NCI-H774 (cell line): ENCODE data around the gene PGBD4.
"Not testable (repeated sequence)": the region's sequence is repeated elsewhere in the genome, so short reads cannot be mapped to it uniquely, and the experiment has no call there.

Experiments
- DNase-seq: peaks from one replicate; lab custom pipeline; 2025; lab: John Stamatoyannopoulos, UW

The PGBD4 gene

DNA sequence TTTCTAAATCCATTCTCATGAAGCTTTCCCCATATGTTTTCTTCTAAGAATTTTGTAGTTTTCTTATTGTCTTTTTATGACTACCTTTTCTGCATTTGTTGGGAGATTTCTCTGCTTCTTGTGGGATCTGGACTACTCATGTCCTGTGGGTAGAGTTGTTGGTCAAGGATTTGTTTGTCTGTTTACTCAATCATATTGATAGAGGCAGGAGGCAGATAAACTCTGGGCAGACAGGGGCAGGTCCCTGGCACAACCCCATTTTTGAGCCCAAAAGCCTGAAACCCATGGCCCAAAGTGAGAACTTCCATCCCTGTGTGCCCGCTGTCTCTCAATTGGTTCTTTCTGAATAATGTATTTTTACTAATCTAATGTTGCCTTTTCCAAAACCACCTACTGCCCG, 12.3 kb downstream of the PGBD4 start:
- no peak for DNase-seq

DNA sequence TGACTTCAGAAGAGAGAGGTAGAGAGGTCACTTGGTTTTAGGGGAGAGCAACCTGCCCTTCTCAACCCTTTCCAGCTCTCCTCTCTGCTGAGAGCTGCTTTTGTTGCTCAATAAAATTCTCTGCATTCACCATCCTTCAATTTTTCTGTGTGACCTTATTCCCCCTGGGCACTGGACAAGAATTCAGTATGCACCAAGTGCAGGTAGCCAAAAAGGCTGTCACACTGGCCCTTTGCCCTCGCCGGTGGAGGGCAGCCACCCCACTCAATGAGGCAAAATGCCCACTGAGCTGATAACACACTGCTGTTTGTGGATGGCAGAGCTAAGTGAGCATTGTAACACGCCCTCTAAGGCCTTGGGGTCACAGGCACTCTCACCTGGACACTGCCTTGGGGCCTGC, 12.9 kb downstream of the PGBD4 start:
- DNase-seq: no peak

DNA sequence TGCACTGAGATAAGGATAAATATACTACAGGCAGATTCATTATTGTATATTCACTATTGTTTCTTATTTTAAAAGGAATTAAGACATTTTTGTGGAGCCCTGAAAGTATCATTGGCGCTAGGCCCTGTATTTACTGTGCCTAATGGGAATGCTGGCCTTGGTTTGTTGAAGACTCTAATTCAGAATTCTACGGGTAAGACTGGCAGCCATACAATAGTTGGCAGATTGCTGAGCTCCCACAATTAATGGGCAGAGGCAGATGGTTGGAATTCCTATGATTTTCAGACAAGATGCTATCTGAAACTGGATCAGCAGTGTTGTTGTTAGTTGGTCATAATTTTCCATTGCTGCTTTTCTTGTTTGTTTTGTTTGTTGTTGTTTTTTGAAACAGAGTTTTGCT, 14.7 kb downstream of the PGBD4 start:
- no peak for DNase-seq

DNA sequence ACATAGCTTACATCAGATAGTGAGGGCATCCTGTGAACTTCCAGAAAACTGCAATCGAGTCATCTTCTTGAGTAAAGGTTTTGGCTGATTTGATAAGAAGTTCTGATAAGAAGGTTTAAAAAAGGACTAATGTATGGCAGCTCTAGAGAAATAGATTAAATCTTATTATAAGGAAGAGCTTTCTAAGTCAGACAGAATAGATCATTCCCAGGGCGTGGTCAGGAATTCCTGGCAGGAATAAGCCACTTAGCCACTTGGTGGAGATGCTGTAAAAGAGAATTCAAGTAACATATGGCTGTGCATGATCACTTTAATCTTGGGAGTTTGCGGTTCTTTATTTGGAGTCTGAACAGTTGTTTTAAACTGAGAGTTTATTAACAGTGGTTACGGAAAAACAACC, 17.4 kb downstream of the PGBD4 start:
- no peak for DNase-seq

DNA sequence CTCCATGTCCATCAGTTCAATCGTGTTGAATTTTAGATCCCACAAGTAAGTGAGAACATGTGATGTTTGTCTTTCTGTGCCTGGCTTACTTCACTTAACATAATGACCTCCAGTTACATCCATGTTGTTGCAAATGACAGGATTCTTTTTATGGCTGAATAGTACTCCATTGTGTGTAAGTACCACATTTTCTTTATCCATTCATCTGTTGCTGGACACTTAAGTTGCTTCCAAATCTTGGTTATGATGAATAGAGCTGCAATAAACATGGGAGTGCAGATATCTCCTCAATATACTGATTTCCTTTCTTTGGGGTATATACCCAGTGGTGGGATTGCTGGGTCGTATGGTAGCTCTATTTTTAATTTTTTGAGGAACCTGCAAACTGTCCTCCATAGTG, 18.5 kb downstream of the PGBD4 start:
- DNase-seq: not testable (repeated sequence)

DNA sequence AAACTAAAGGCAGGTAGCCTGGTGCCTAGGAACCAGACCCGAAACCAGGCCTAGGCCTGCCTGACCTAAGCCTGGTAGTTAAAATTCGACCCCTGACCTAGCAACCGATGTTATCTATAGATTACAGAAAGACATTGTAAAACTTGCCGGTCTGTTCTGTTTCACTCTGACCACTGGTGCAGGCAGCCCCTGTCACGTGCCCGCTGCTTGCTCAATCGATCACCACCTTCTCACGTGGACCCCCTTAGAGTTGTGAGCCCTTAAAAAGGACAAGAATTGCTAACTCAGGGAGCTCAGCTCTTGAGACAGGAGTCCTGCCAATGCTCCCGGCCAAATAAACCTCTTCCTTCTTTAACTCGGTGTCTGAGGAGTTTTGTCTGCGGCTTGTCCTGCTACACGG, 19.9 kb downstream of the PGBD4 start:
- DNase-seq: not testable (repeated sequence)

DNA sequence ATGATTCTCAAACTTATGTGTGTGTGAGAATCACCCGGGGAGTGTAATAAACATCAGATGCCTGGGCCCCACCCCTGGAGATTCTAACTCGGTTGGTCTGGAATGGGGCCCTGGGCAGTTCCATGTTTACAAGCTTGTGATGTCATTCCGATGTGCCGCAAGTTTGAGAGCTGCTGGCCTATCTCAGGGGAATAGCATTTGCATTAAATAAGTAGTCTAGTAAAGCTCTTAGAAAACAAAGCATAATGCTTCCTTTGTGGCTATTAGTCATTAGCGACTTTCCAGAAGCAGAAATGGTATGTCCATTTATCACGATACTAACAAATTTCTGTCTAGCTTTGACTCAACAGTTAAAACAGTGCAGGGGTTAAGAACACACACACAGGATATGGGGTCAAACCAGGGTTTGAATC, 20.9 kb downstream of the PGBD4 start:
- DNase-seq: no peak

DNA sequence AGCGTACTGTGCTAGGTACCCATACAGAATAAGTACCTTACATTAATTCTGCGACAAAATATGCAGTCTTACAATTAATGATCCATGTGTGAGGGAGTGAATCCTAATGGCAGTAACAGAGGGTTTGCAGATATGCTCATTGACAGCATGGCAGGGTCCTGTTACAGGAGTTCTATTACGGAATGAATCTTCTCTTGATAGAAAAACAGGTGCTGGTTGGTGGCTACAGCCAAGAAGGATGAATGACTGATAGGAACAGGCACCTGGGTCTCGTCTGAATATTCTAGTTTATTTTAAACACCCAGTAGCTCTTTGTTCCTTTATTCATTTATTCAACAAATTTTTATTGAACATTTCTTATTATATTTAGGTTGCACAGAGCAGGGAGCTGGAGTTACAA, 22.8 kb downstream of the PGBD4 start:
- no peak for DNase-seq

DNA sequence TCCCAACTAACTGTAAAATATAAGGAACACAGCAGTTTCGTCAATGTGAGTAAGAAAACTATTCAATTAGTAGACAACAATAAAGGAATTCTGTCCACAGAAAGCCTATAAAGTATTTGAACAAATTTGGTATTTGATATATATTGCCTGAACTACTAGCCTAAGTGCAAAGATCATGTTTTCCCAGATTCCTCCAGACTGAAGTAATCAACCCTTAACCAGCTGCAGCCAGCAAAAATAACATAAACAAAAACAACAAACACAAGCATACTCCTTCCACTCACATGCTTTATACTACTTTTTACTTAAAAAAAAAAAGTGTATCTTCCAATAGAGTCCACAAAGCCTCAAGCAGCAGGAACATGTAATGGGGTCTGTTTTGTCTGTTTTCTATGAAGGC, 24.1 kb downstream of the PGBD4 start:
- DNase-seq: no peak

DNA sequence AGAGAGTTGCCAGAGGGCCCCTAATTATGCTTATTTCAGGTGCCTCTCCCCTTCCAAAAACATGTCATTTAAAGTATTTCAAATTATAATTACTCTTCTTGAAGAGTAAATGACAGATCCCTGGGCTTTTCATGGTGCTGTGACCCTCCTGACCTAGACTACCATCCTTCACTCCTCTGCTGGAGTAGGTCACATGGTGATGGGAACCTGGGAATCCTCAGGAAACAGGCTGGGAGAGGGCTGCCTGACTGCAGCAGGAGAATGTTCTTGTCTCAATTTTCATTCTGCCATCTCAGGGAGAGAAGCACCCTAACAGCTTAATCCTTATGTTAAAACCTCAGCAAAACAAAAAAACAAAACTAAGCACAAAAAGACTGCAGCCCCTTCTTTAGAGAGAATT, 24.6 kb downstream of the PGBD4 start:
- no peak for DNase-seq

DNA sequence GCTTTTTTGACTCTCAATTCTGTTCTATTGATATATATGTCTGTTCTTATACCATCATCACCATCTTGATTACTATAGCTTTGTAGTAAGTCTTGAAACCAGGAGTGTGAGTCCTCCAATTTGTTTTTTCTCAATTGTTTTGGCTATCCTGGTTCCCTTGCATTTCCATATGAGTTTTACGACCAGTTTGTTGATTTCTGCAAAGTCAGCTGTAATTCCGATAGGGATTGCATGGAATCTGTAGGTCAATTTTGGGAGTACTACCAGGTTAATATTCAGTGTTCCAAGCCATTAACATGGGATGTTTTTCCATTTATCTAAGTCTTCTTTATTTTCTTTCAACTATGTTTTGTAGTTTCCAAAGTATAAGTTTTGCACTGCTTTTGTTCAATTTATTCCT, 27.0 kb downstream of the PGBD4 start:
- no peak for DNase-seq

DNA sequence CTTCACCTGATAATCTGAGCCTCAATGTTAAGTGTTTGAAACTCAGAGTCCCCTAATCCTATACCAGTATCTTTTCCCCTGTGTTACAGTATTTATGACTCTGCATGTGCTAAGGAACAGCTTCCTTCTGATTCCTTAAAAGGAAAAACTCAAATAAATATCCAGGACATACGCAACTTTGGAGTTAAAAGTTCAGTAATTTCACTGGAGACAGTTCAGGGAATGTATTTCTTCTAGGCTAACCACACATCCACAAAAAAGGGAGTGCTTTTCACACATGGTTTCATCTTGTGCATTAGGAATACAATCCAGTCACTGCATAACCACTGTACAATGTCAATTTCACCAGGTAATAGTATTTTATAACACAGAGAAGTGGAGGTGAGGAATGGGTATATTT, 31.0 kb downstream of the PGBD4 start:
- DNase-seq: no peak

DNA sequence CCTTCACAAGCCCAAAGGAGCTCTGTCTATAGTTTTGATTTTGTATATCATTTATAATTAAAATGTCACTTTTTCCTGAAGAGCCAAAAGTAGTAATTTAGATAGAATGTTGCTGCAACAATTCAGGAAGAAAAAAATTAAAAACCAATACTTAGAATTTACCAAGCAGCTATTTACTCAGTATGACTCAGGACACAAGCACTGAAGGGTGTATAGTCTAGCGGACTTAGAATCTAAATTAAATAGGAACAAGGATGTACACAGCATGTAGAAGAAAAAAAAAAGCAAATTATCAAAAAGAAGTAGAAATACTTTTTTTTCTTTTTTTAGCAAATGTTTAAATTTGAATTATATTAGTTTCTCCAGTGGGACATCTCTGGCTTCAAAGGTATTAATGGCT, 31.6 kb downstream of the PGBD4 start:
- no peak for DNase-seq

DNA sequence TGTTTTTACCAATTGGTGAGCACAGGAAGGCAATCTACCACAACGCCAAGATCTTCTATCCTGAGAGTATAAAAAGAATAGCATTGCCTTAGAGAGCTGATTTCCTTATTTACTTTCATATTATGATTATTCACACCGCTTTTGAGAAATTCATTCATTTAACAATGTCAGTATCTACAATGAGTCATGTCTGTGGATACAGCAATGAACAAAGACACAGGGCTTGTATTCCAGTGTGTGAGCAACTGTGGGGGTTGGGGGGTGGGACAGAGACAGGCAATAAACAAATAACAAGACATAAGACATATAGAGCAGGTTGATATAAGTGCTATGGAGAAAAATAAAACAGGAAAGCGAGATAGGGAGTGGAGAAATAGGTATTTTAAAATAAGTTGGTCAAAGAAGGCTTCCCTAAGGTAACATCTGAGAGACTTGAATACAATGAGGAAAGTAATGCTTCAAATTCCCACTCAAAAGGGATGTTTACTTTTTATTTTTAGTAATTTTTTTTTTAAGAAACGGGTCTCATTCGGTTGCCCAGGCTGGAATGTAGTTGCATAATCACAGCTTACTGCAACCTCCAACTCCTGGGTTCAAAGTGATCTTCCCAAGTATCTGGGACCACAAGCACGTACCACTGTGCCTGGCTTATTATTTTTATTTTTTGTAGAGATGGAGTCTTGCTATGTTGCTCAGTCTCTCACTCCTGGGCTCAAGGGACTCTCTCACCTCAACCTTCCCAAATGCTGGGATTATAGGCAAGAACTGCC, 45.7 kb downstream of the PGBD4 start:
- DNase-seq: no peak

DNA sequence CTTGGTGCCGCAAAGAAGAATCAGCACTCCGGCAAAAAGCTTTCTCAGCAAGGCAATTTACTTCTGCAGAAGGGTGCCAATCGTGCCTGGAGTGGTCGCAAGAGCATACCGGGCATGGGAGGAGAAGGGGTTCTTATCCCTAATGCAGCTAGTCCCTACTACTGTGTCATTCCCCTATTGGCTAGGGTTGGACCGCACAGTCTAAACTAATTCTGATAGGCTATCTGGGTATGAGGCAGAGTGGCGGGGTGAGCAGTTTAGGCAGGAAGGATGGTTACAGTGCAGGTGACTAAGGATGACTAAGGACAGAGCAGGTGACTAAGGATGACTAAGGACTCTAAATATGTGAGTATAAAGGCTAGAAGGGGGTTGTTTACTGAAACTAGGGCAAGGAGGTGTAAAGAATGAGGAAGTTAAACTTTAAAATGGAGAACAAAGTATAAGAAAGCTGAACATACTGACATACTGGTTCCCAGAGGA, 52.9 kb downstream of the PGBD4 start:
- no peak for DNase-seq

DNA sequence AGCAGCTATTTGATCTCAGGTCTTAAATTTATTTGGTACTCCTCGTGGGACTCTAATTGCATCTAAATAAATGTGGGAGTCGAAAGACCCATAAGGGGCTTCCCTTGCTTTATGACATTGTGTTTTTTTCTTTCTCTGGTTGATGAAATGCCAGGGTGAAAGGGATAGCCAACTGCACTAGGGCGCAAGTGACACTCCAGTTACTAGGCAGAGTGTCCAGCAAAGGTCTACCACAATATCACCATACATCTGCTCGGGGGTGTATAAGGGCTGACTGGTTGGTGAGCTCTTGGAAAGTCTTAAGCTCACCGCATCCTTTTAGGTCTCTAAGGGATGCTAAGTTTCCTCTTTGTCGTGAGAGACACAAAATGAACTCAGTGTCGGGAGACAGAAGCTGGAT, 54.0 kb downstream of the PGBD4 start:
- no peak for DNase-seq
